B cell (primary cell): Measurements from ENCODE around the gene PPP2R1A. TPM values are rescaled to one million over a fixed set of nuclear protein-coding genes. Genes with fewer than 3 reads are reported as not detected.

Source experiments
- ATAC-seq: fragments of 200-7000 bp; cut with Tn5 transposase; one replicate; pipeline ENCODE4 v1.10.0; 2021; ENCODE audit warnings: low read depth, mild to moderate bottlenecking, moderate number of reproducible peaks, moderate library complexity
- CTCF ChIA-PET: fragments of 350-600 bp; sonication (Branson Sonifier 250); formaldehyde crosslinking; loops from one replicate; lab custom pipeline; 2021; ENCODE audit warnings: antibody characterized with exemption, inconsistent platforms; lab: Charles Lee
- POLR2A ChIA-PET: fragments of 350-600 bp; sonication (Branson Sonifier 250); formaldehyde crosslinking; loops from one replicate; lab custom pipeline; 2021; ENCODE audit warnings: antibody characterized with exemption; lab: Charles Lee
- DNase-seq: peaks from one replicate; pipeline ENCODE4 v3.0.0; 2013
- H2AFZ ChIP-seq: 2 replicates; pipeline ENCODE4 v1.6.1; 2012; ENCODE audit warnings: mild to moderate bottlenecking, low read depth, low read length; ENCODE audit not compliant: insufficient read depth, poor library complexity, severe bottlenecking
- H3K27ac ChIP-seq, 2 donors: 1 replicate in 1 of 2; 2 replicates in 1 of 2; pipeline ENCODE4 v1.5.1; 2012 to 2013; ENCODE audit warnings: low read length in 2 of 2, mild to moderate bottlenecking in 2 of 2, moderate library complexity in 1 of 2
- H3K27me3 ChIP-seq, 4 experiments: fragments of 200-600 bp in 1 of 4; sonication (generic) in 1 of 4; replicated peaks in 1 of 4; 1 replicate in 2 of 4; 2 replicates in 2 of 4; pipeline versions ENCODE4 v1.6.1 to v1.7.0; 2013 to 2016; ENCODE audit warnings: low read length in 3 of 4, mild to moderate bottlenecking in 2 of 4, mixed read lengths in 1 of 4, moderate library complexity in 1 of 4; ENCODE audit not compliant: insufficient read depth in 4 of 4, control insufficient read depth in 3 of 4; ENCODE audit errors: control extremely low read depth in 1 of 4
- H3K36me3 ChIP-seq, 2 experiments: replicated peaks in 1 of 2; 1 replicate in 1 of 2; 2 replicates in 1 of 2; pipeline versions ENCODE4 v1.6.1 to v1.7.1; 2013; ENCODE audit warnings: low read length in 1 of 2; ENCODE audit not compliant: insufficient read depth in 2 of 2, control insufficient read depth in 1 of 2; ENCODE audit errors: control extremely low read depth in 1 of 2, extremely low read depth in 1 of 2
- H3K4me1 ChIP-seq, 2 donors: fragments of 200-600 bp in 1 of 2; sonication (generic) in 1 of 2; 1 replicate in 1 of 2; 2 replicates in 1 of 2; pipeline versions ENCODE4 v1.5.1 to v1.6.1; 2013 to 2017; ENCODE audit warnings: low read length in 2 of 2; ENCODE audit not compliant: control insufficient read depth in 2 of 2, insufficient read depth in 2 of 2
- H3K4me2 ChIP-seq: replicated peaks from 2 replicates; pipeline ENCODE3; 2012; ENCODE audit warnings: mild to moderate bottlenecking, low read depth, low read length; ENCODE audit not compliant: poor library complexity, severe bottlenecking
- H3K4me3 ChIP-seq, 5 experiments: fragments of 200-600 bp in 1 of 5; sonication (generic) in 1 of 5; 1 replicate in 3 of 5; 2 replicates in 2 of 5; pipeline versions ENCODE4 v1.5.1 to v1.7.0; 2011 to 2016; ENCODE audit warnings: low read length in 4 of 5, mild to moderate bottlenecking in 4 of 5, low read depth in 2 of 5, control low read depth in 1 of 5, moderate library complexity in 1 of 5; ENCODE audit not compliant: insufficient read depth in 1 of 5; ENCODE audit errors: control extremely low read depth in 1 of 5, extremely low read depth in 1 of 5
- H3K79me2 ChIP-seq: fragments of 200-600 bp; sonication (generic); one replicate; pipeline ENCODE4 v1.6.0; 2016; ENCODE audit warnings: low read length; ENCODE audit not compliant: control insufficient read depth, insufficient read depth
- H3K9ac ChIP-seq: fragments of 200-600 bp; sonication (generic); 2 replicates; pipeline ENCODE4 v1.6.1; 2017; ENCODE audit warnings: mild to moderate bottlenecking, low read length, moderate library complexity
- H3K9me3 ChIP-seq, 3 donors: one replicate each; pipeline versions ENCODE4 v1.6.1 to v1.7.1; 2013; ENCODE audit warnings: low read length in 2 of 3; ENCODE audit not compliant: control insufficient read depth in 2 of 3, insufficient read depth in 1 of 3; ENCODE audit errors: control extremely low read depth in 1 of 3
- H4K20me1 ChIP-seq: 2 replicates; pipeline ENCODE4 v1.6.0; 2012; ENCODE audit warnings: mild to moderate bottlenecking, low read length; ENCODE audit not compliant: insufficient read depth, control insufficient read depth, poor library complexity, severe bottlenecking
- H3K27ac Mint-ChIP-seq: one replicate; pipeline ENCODE4 v1.8.0; 2021; ENCODE audit warnings: mixed read lengths
- H3K27me3 Mint-ChIP-seq: one replicate; pipeline ENCODE4 v1.8.0; 2021; ENCODE audit warnings: mixed read lengths
- H3K4me1 Mint-ChIP-seq: one replicate; pipeline ENCODE4 v1.8.0; 2021; ENCODE audit warnings: mixed read lengths
- H3K4me3 Mint-ChIP-seq: one replicate; pipeline ENCODE4 v1.8.0; 2021; ENCODE audit warnings: mixed read lengths
- H3K9me3 Mint-ChIP-seq: one replicate; pipeline ENCODE4 v1.8.0; 2022; ENCODE audit warnings: mixed read lengths; ENCODE audit not compliant: insufficient read depth
- CTCF ChIP-seq: fragments of 200-600 bp; IDR thresholded peaks from one replicate; pipeline ENCODE4 v1.8.0; 2022; ENCODE audit warnings: antibody characterized with exemption, mild to moderate bottlenecking
- EZH2 ChIP-seq: IDR thresholded peaks from 2 replicates; pipeline ENCODE4 v1.6.1; 2012; ENCODE audit warnings: borderline replicate concordance, low read depth, mild to moderate bottlenecking, moderate library complexity, low read length; ENCODE audit not compliant: insufficient read depth, poor library complexity, severe bottlenecking
- WGBS: methylation state at CpG from one replicate; pipeline ENCODE4 v1.1.5; 2013; ENCODE audit warnings: missing lambda C conversion rate; ENCODE audit not compliant: insufficient coverage; 5-methylcytosine and 5-hydroxymethylcytosine counted together
- intact Hi-C: fragments of 100-400 bp; cut with micrococcal nuclease; formaldehyde crosslinking; loops from one replicate; pipeline ENCODE4 v1.10.0; 2022
- polyA plus RNA-seq: library from polyadenylated mRNA; depleted of rRNA; stranded (reverse); fragments of >200 nt; gene quantifications from 2 replicates; pipeline ENCODE4 v1.2.3, GENCODE V29; 2012
- total RNA-seq, 2 donors: library from RNA; stranded (reverse); fragments of 120-200 nt in 1 of 2; gene quantifications; 1 replicate in 1 of 2; 2 replicates in 1 of 2; pipeline versions ENCODE4 v1.2.3 to v1.2.4, GENCODE V29; 2013 to 2022

Gene PPP2R1A
- total and polyA plus RNA-seq, 2 donors (not counting 1 experiment from before 2014, with no cell fraction given) = 108 to 202 TPM

DNA sequence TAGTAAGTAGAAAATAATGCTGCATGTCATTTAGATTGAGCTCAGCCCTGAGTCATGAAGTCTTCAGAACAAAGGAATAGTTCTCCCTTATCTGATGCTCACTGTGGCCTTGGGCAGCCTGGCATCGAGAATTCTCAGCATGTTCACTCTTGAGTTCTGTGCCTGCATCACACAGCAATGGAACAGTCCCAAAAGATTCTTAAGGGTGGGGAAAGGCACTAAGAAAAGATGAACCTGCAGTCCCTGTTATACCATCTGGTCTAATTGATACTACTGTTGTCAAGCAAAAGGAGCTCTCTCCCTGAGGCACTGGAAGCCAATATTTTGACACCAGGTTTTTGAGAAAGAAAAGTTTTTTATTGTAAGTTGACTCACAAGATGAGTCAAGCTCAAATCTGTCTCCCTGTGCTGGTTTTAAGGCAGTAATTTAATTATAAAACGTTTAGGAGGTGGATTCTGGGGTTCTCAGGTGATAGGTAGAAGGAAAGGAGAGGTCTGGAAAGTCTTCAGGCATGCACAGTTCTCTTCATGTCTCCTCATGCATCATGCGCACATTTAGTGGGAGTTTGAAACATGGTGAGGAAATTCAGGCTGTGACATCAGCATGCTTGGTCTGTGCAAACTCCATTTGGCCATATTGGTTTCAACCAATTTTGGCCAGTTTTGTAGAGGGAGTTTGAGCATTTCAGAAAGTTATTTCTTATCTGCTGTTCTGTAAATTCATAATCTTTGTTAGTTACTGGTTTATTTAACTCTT lies 41.5 kb downstream of the PPP2R1A start:
- no peaks in the 10 kb centered on the region for H4K20me1 ChIP-seq
- H3K36me3 ChIP-seq = peaks cover 0 to 15% of the 10 kb centered on the region in 2 experiments
- no peak overlapping the region for H2AFZ ChIP-seq
- H3K27me3 ChIP-seq = no peaks in the 10 kb centered on the region
- no peaks in the 10 kb centered on the region for H3K9me3 Mint-ChIP-seq
- H3K4me3 ChIP-seq = no peak overlapping the region
- H3K27me3 Mint-ChIP-seq = no peaks in the 10 kb centered on the region
- H3K4me1 Mint-ChIP-seq = no peaks in the 10 kb centered on the region
- no peak for ATAC-seq
- TF ChIP-seq CTCF (no peak), EZH2 (no peak)
- H3K27ac ChIP-seq = peak overlapping the region in 1 of 2 donors; percentile 32
- 90% methylated on average over 3 of the region's 3 CpGs for WGBS
- CTCF ChIA-PET = interaction anchor here (0.6 to 1.4 kb wide), 2 partner anchors 17 to 899 kb away, joined by 3 read pairs; no protein-coding TSS in a partner anchor
- intact Hi-C loops = no loop called here
- no peaks in the 10 kb centered on the region for H3K79me2 ChIP-seq
- no peaks in the 10 kb centered on the region for H3K9me3 ChIP-seq
- H3K4me2 ChIP-seq = no peak overlapping the region
- H3K9ac ChIP-seq = no peak overlapping the region
- POLR2A ChIA-PET = no interaction called here
- no peak overlapping the region for H3K4me3 Mint-ChIP-seq
- no peak for DNase-seq
- H3K27ac Mint-ChIP-seq = no peak overlapping the region
- H3K4me1 ChIP-seq = no peaks in the 10 kb centered on the region

- Mint-ChIP-seq H3K9me3 (no peaks in the 10 kb centered on the region), H3K27ac (no peak overlapping the region), H3K27me3 (no peaks in the 10 kb centered on the region), H3K4me1 (no peaks in the 10 kb centered on the region), H3K4me3 (no peak overlapping the region)
- CTCF ChIA-PET = interaction anchor here (1.0 kb wide), 1 partner anchor 95 kb away, joined by 4 read pairs; the partner anchor contains the start of gene ZNF616
- no peak overlapping the region for H3K9ac ChIP-seq
- POLR2A ChIA-PET = no interaction called here
- no peaks in the 10 kb centered on the region for H3K79me2 ChIP-seq
- no peaks in the 10 kb centered on the region for H3K4me1 ChIP-seq
- DNase-seq (no peak), ATAC-seq (no peak)
- H4K20me1 ChIP-seq = no peaks in the 10 kb centered on the region
- no peak overlapping the region for H3K4me2 ChIP-seq
- WGBS = no CpG with 5 or more reads among the region's 2 CpGs
- no peak overlapping the region for H3K4me3 ChIP-seq
- H3K36me3 ChIP-seq = no peaks in the 10 kb centered on the region
- no peaks in the 10 kb centered on the region for H3K9me3 ChIP-seq
- no peak for TF ChIP-seq CTCF
- no peak for TF ChIP-seq EZH2
- no peak overlapping the region for H3K27ac ChIP-seq
- no peak overlapping the region for H2AFZ ChIP-seq
- H3K27me3 ChIP-seq = no peaks in the 10 kb centered on the region
- intact Hi-C loops = no loop called here
Observed at GRCh38 chr19:52234406-52234805, 44.6 kb downstream of the PPP2R1A start.
